Right atrium auricular region (tissue), 2 donors: ENCODE results near the gene TNF. TPM values are rescaled to one million over a fixed set of nuclear protein-coding genes. Genes with fewer than 3 reads are reported as not detected.

Experiments used
- DNase-seq: peaks from one replicate; pipeline ENCODE4 v3.0.0-alpha.2; 2019; ENCODE audit warnings: low spot score
- H3K27ac ChIP-seq, 2 donors: fragments of 200-600 bp; sonication (generic); 1 replicate in 1 of 2; 2 replicates in 1 of 2; pipeline ENCODE4 v1.5.1; 2016 to 2019
- H3K27me3 ChIP-seq, 2 donors: fragments of 200-600 bp; sonication (generic); one replicate each; pipeline versions ENCODE4 v1.5.1 to v1.6.0; 2017 to 2019
- H3K36me3 ChIP-seq: fragments of 200-600 bp; sonication (generic); one replicate; pipeline ENCODE4 v1.5.1; 2016
- H3K4me1 ChIP-seq, 2 donors: fragments of 200-600 bp; sonication (generic); one replicate each; pipeline versions ENCODE4 v1.5.1 to v1.6.0; 2017 to 2019
- H3K4me3 ChIP-seq, 2 donors: fragments of 200-600 bp; sonication (generic); 1 replicate in 1 of 2; 2 replicates in 1 of 2; pipeline ENCODE4 v1.5.1; 2017 to 2019; ENCODE audit warnings: mild to moderate bottlenecking in 1 of 2, moderate library complexity in 1 of 2
- H3K9me3 ChIP-seq, 2 donors: fragments of 200-600 bp; sonication (generic); one replicate each; pipeline ENCODE4 v1.5.1; 2019
- total RNA-seq, 2 donors: library from RNA; depleted of rRNA; stranded (reverse); fragments of >200 nt; gene quantifications; one replicate each; pipeline ENCODE4 v1.1.0, GENCODE V29; 2016
- TF ChIP-seq, protein P1 (sequence below), 2 donors: fragments of 200-600 bp; sonication (generic); IDR thresholded peaks; one replicate each; pipeline ENCODE4 v1.5.1; 2019; ENCODE audit warnings: antibody characterized with exemption in 2 of 2

Gene TNF
- total RNA-seq: under 1 TPM in 1 of 2 donors, not detected in 1; 0.51 TPM

DNA sequence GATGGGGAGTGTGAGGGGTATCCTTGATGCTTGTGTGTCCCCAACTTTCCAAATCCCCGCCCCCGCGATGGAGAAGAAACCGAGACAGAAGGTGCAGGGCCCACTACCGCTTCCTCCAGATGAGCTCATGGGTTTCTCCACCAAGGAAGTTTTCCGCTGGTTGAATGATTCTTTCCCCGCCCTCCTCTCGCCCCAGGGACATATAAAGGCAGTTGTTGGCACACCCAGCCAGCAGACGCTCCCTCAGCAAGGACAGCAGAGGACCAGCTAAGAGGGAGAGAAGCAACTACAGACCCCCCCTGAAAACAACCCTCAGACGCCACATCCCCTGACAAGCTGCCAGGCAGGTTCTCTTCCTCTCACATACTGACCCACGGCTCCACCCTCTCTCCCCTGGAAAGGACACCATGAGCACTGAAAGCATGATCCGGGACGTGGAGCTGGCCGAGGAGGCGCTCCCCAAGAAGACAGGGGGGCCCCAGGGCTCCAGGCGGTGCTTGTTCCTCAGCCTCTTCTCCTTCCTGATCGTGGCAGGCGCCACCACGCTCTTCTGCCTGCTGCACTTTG, at the start of gene TNF:
Gene TNF, plus strand, starts transcription at position 231 of the 567 bp plus-strand sequence. Its CDS starts 177 bp downstream, at position 408.
- peaks cover 0 to 1% of the 10 kb centered on the region in 2 donors for H3K4me1 ChIP-seq
- TF ChIP-seq, protein P1, sequence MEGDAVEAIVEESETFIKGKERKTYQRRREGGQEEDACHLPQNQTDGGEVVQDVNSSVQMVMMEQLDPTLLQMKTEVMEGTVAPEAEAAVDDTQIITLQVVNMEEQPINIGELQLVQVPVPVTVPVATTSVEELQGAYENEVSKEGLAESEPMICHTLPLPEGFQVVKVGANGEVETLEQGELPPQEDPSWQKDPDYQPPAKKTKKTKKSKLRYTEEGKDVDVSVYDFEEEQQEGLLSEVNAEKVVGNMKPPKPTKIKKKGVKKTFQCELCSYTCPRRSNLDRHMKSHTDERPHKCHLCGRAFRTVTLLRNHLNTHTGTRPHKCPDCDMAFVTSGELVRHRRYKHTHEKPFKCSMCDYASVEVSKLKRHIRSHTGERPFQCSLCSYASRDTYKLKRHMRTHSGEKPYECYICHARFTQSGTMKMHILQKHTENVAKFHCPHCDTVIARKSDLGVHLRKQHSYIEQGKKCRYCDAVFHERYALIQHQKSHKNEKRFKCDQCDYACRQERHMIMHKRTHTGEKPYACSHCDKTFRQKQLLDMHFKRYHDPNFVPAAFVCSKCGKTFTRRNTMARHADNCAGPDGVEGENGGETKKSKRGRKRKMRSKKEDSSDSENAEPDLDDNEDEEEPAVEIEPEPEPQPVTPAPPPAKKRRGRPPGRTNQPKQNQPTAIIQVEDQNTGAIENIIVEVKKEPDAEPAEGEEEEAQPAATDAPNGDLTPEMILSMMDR (IDR thresholded peaks at IDR 0.05): no peak
- H3K36me3 ChIP-seq: no peaks in the 10 kb centered on the region
- no peaks in the 10 kb centered on the region for H3K9me3 ChIP-seq
- peak; percentile 69 for DNase-seq
- H3K4me3 ChIP-seq: peak within 1 kb of the TSS; percentile 25 to 42
- no peaks in the 10 kb centered on the region for H3K27me3 ChIP-seq
- H3K27ac ChIP-seq: peak within 1 kb of the TSS; percentile 35 to 39

DNA sequence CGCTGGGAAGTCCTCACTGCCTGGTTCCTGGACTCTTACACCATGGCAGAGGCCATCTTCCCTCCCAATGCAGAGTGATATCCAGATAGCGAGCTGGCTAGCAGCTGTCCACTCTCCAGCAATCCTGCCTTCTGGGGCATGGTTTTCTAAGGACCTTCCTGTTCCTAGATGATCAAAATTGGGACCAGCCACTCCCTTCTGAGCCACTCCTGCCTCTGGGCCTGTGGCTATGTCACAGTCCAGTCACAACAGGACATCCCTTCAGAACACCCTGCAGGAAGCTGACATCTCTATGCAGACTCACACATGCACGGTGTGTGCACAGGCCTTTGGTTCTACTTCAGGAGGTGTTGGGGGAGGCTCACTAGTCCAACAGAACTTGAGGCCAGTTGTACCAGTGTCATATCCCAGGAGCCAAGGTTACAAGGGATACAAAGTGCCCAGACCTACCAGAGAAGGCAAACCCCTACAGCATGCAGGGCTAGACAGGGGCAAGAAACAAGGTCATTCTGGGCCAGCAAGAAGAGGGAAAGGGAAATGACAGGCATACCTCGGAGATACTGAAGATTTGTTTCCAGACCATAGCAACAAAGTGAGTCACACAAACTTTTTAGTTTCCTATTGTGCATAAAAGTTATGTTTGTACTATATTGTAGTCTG, 49.3 kb upstream of the TNF start:
- no peak for DNase-seq

DNA sequence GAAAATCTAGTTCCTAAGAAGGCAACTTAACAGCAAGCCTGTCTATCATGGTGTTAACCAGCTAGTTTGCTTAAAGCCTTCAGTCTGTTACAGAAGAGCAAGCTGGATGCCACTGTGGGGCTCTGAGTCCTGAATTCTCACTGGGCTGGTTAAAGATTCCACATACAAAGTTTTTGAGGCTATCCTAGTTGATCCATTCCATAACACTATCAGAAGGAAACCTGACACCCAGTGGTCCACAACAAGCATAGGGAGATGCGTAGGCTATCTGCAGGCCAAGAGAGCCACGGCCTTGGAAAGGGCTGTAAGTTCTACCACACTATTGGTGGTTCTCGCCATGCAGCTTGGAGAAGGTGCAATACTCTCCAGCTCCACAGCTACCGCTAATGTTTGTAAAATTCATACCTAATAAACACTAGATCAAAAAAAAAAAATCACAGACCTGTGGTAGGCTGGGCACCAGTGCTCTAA, 47.0 kb upstream of the TNF start:
- H3K36me3 ChIP-seq: peaks cover 40% of the 10 kb centered on the region
- H3K4me3 ChIP-seq: no peak overlapping the region
- DNase-seq: no peak
- no peaks in the 10 kb centered on the region for H3K27me3 ChIP-seq
- TF ChIP-seq, protein P1 (IDR thresholded peaks at IDR 0.05): no peak
- no peaks in the 10 kb centered on the region for H3K4me1 ChIP-seq
- no peaks in the 10 kb centered on the region for H3K9me3 ChIP-seq
- H3K27ac ChIP-seq: no peak overlapping the region

More for the DNA sequence above, 49.3 kb upstream of the TNF start:
- no peaks in the 10 kb centered on the region for H3K27me3 ChIP-seq
- H3K9me3 ChIP-seq: no peaks in the 10 kb centered on the region
- TF ChIP-seq, protein P1 (IDR thresholded peaks at IDR 0.05): no peak
- peaks cover 17% of the 10 kb centered on the region for H3K36me3 ChIP-seq
- H3K4me1 ChIP-seq: no peaks in the 10 kb centered on the region
- H3K4me3 ChIP-seq: no peak overlapping the region
- no peak overlapping the region for H3K27ac ChIP-seq

DNA sequence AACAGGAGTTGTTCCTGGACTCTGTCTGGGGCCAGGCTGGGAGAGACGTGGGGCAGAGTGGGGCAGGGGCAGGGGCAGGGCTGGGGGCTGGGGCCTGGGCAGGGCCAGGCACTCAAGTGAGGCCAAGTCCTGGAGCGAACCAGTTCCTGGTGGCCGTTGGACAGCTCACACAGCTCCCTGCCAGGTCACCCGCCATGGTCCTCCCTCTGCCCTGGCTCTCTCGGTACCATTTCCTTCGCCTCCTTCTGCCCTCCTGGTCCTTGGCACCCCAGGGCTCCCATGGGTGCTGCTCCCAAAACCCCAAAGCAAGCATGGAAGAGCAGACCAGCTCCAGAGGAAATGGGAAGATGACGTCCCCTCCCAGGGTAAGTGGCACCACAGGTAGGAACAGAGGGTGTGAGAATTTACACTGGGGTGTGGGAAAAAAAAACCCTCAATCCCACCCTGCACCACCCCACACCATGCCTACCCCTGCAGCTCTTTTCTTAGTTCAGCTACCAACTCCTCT, 46.5 kb upstream of the TNF start, which contains the start of gene MCCD1:
Gene MCCD1, plus strand, starts transcription at position 142 of the 508 bp plus-strand sequence. Its CDS starts 53 bp downstream, at position 195.
- no peak within 1 kb of the TSS for H3K4me3 ChIP-seq
- DNase-seq: no peak
- no peaks in the 10 kb centered on the region for H3K4me1 ChIP-seq
- H3K27ac ChIP-seq: no peak within 1 kb of the TSS
- no peaks in the 10 kb centered on the region for H3K27me3 ChIP-seq
- TF ChIP-seq, protein P1 (IDR thresholded peaks at IDR 0.05): no peak
- no peaks in the 10 kb centered on the region for H3K9me3 ChIP-seq
- peaks cover 45% of the 10 kb centered on the region for H3K36me3 ChIP-seq

DNA sequence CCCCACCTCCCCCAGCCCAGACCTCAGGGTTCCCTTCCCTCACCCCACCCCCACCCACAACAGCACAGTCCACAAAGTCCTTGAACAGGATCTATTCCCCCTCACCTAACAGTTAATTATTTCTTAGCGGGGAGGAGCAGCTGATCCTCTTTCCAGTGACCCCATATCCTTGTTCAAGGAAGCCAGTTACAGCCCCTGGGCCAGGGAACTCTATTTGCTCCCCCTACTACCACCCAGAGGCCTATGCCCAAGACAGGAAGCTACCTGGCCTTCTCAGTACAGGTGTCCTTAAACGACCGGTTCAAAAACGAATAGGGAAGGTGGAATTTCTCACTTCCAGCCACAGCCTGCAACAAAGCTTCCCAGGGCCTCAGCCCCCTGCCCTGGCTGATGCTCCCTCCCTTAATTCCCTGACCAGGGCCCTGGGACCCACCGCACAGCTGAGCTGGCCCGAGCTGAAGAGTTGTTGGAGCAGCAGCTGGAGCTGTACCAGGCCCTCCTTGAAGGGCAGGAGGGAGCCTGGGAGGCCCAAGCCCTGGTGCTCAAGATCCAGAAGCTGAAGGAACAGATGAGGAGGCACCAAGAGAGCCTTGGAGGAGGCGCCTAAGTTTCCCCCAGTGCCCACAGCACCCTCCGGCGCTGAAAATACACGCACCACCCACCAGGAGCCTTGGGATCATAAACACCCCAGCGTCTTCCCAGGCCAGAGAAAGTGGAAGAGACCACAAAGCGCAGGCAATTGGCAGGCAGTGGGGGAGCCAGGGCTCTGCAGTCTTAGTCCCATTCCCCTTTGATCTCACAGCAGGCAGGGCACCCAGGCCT, 45.8 kb upstream of the TNF start:
- no peaks in the 10 kb centered on the region for H3K9me3 ChIP-seq
- H3K27me3 ChIP-seq: no peaks in the 10 kb centered on the region
- H3K36me3 ChIP-seq: peaks cover 52% of the 10 kb centered on the region
- TF ChIP-seq, protein P1 (IDR thresholded peaks at IDR 0.05): no peak
- no peaks in the 10 kb centered on the region for H3K4me1 ChIP-seq
- no peak overlapping the region for H3K27ac ChIP-seq
- no peak overlapping the region for H3K4me3 ChIP-seq
- no peak for DNase-seq
